KOPT-K1 (cell line): ENCODE measurements around the gene SERTAD2.
A peak's percentile ranks its signal among the peaks of the same experiment; 100 is the strongest.

Experiments
- H3K27ac ChIP-seq: fragments of 200-600 bp; sonication (generic); 2 replicates; pipeline ENCODE4 v1.5.1; 2016; ENCODE audit warnings: antibody characterized with exemption, mild to moderate bottlenecking, low read depth, low read length; ENCODE audit not compliant: poor library complexity, severe bottlenecking
- H3K36me3 ChIP-seq: fragments of 200-600 bp; sonication (generic); 2 replicates; pipeline ENCODE4 v1.5.1; 2017; ENCODE audit warnings: antibody characterized with exemption, mild to moderate bottlenecking, low read length, moderate library complexity; ENCODE audit not compliant: insufficient read depth
- H3K9me3 ChIP-seq: fragments of 200-600 bp; sonication (generic); 2 replicates; pipeline ENCODE4 v1.5.1; 2017; ENCODE audit warnings: antibody characterized with exemption, low read length, mild to moderate bottlenecking; ENCODE audit not compliant: insufficient read depth, poor library complexity, severe bottlenecking

Gene SERTAD2, protein sequence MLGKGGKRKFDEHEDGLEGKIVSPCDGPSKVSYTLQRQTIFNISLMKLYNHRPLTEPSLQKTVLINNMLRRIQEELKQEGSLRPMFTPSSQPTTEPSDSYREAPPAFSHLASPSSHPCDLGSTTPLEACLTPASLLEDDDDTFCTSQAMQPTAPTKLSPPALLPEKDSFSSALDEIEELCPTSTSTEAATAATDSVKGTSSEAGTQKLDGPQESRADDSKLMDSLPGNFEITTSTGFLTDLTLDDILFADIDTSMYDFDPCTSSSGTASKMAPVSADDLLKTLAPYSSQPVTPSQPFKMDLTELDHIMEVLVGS

DNA sequence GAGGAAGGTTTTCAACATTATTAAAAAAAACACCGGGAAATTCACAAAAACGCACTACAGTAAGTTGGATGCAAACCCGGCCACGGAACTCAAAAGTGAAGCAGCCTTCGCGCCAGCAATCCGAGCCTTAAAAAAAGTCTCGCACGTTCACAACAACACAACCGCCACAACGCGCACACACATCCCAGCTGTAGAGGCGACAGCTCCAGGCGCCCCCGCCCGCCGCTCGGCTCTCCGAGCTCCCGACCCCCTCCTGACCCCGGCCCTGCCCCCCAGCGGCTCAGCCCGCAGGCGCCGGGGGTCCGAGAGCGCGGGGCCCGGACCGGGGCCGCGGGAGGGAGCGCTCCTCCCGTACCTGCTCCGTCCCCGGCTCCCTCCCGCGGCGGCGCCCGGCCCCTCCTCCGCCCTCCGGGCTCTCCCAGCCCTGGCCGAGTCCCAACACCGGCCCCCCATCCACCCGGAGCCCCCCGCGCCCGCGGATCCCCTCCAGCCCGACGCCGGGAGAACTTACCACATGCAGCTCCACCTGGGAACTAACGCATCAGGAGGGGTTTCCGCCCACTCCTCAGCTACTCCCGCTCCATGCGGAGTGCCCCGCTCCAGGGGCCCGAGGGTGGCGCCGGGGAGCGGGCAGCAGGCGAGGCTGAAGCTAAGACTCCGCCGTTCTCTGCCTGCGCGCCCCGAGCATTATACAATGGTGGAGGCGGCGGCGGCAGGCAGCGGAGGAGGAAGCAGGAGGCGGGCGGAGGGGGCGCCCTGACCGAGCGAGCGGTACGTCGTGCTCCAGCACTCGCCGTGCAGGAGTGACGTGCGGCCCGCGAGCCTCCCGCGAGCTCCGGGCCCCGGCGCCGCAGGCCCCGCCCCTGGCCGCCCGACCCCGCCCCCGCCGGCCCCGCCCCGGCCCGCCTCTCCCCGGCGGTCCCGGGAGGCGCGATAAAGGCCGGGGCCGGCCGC, at the start of gene SERTAD2:
TSS of gene SERTAD2 (minus strand) at position 805 of the 954 bp plus-strand sequence. CDS start 17,042 bp downstream, outside the sequence.
- no peaks in the 10 kb centered on the region for H3K36me3 ChIP-seq
- H3K27ac ChIP-seq = peak within 1 kb of the TSS; percentile 87
- no peaks in the 10 kb centered on the region for H3K9me3 ChIP-seq

DNA sequence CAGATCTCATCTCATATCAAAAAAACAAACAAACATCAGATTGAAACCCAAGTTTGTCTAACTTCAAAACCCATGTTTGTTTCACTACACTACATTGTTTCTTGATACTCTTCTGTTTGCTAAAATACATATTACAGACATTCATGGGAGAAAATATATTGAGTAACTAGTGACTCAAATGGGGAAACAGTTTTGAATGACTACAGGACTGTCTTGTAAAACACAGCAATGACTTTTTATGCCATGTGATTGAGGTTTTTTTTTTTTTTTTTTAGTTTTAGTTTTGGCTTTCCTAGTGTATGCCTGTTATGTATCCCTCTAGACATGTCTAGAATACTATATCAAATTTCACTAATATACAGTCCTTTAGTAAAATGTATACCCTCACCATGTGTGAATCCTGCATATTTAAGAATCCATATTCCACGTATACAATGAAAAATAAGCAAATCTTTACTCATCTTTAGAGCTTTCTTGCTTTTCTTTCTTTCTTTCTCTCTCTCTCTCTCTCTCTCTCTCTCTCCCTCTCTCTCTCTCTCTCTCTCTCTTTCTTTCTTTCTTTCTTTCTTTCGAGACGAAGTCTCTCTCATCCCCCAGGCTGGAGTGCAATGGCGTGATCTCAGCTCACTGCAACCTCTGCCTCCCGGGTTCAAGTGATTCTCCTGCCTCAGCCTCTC, 46.6 kb upstream of the SERTAD2 start:
- no peak overlapping the region for H3K27ac ChIP-seq
- H3K9me3 ChIP-seq = no peaks in the 10 kb centered on the region
- no peaks in the 10 kb centered on the region for H3K36me3 ChIP-seq

DNA sequence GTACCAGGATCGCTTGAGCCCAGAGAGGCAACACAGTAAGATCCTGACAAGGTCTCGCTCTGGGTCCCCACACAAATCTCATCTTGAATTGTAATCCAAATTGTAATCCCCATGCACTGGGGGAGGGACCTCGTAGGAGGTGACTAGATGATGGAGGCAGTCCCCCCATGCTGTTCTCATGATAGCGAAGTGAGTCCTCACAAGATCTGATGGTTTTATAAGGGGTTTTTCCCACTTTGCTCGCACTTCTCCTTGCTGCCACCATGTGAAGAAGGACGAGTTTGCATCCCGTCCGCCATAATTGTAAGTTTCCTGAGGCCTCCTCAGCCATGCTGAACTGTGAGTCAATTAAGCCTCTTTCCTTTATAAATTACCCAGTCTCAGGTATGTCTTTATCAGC, 46.0 kb upstream of the SERTAD2 start:
- Histone ChIP-seq H3K27ac (no peak overlapping the region), H3K36me3 (no peaks in the 10 kb centered on the region), H3K9me3 (no peaks in the 10 kb centered on the region)

DNA sequence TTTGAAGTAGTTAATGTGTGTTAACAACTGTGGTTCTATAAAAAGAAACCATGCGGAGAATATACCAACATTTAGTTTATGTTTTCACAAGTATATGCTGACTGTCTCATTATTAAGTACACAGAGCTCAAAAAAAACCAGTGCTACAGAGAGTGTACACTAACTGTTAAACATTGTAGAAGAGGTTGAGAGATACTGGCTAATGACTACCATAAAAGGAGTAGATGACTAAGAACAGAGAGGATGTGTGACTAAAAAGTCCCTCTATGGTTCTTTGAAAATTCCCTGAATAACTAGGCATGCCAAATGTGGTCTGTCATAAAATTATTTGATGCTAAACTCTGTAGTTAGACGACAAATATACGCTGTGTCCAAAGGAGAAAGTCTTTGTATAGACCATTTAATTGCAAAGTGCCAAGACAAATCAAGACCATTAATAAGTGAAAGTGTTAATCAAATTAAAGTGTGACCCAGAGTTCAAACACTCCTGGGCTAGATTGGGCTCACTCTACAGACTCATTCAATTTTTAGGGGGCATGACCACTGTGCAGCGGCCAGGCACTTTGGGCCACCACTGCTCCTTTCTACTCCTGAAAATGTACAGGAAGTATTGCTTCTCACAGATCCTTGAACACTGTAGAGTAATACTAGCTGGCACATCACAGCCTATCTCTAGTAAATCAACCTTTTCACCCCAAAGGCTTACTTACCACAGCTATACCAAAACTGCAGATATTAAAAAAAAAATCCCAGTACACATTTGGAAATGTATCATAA, 45.1 kb upstream of the SERTAD2 start:
- Histone ChIP-seq H3K36me3 (no peaks in the 10 kb centered on the region), H3K9me3 (no peaks in the 10 kb centered on the region), H3K27ac (no peak overlapping the region)

DNA sequence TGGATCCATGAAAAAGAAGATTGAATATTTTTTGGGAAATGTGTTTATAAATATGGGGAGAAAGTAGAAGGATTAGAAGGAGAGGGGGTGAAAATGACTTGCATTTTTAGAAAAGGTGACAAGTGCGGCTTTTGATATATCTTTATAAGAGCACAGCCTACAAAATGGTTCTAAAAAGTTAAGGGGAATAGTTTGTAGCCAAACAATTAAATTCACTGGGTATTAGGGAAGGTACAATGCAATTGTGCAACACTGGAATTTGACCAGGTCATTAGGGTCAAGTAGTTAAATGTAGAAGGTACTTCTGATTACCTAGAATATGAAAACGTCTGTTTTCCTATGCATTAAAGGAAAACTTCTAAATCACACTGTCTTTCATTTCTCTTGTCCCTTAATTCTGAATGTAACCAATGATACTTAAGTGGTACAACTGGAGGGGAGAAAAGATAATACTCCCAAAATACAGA, 44.5 kb upstream of the SERTAD2 start:
- Histone ChIP-seq H3K36me3 (no peaks in the 10 kb centered on the region), H3K27ac (no peak overlapping the region), H3K9me3 (no peaks in the 10 kb centered on the region)

DNA sequence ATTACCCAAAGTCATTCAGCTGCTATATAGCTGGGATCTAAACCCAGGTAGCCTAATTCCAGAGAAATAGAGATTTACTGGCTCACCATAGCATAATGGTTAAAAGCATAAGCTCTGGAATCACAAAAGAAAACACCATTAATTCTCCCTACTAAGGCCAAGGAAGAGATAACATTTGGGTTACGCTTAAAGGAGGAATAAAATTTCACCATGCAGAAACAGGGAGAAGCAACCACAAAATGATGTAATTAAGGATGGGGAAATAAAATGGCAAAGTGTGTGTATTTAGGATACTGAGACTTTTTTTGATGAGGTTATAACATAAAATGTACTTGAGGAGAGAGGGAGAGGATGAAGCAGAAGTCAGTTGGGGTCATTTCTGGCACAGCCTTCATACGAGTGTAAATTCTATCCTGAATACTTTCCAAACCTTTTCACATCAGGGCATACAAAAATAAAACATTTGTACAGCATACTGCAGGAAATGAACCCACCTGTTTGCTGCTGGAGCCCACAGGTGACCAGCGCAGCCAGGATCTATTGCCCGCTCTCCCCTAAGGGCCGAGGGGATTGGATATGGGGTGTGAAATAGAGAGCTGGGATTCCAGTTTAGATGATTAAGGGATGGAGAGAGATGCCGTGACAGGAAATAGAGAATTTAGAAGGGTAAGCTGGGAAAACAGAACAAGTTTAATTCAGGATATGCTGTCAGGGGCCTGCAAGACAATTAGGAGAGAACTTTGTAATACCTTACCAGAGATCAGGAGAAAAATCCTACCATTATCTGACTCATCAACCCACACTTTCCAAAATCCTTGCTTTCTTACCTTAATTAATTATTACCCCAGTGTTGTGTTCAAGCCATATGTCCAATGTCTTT, 43.8 kb upstream of the SERTAD2 start:
- H3K27ac ChIP-seq = no peak overlapping the region
- H3K36me3 ChIP-seq = no peaks in the 10 kb centered on the region
- H3K9me3 ChIP-seq = no peaks in the 10 kb centered on the region

DNA sequence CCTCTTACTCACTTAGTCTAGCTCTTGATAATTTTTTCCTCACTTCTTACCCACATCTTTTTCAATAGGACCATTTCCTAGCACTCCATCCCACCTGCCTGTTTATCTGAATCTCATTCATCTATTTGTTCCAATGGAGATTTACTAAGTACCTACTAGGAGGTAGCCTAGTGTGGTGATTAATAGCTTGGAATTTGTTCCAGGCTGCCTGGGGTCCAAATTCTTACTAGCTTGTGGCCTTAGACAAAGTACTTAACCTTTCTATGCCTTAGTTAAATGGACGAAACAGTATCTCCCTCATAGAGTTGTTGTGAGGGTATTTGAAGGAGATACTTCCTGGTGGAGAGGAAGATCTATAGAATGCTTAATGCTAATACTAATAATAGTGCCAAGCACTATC, 42.9 kb upstream of the SERTAD2 start:
- Histone ChIP-seq H3K36me3 (no peaks in the 10 kb centered on the region), H3K27ac (no peak overlapping the region)

DNA sequence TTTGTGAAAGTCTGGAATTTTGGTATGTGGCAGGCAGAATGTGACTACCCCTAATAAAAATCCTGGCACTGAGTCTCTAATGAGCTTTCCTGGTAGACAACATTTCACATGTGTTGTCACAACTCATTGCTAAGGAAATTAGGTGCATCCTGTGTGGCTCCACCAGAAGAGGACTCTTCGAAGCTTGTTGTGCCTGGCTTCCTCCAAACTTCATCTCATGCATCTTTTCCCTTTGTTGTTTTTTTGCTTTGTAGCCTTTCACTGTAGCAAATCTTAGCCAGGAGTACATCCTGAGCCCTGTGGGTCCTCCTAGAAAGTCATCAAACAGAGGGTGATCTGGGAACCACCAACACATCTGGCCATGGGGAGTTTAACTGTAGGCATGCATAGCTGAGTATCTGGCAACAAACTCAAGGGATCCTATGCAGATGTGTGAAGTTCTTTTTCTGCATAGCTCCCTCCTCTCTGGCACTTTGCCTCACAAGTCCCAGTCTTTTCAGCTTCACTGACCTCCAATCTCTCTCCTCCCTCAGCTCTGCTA, 42.1 kb upstream of the SERTAD2 start:
- no peaks in the 10 kb centered on the region for H3K9me3 ChIP-seq
- H3K36me3 ChIP-seq = no peaks in the 10 kb centered on the region
- no peak overlapping the region for H3K27ac ChIP-seq

More for the DNA sequence above, 42.9 kb upstream of the SERTAD2 start:
- no peaks in the 10 kb centered on the region for H3K9me3 ChIP-seq

DNA sequence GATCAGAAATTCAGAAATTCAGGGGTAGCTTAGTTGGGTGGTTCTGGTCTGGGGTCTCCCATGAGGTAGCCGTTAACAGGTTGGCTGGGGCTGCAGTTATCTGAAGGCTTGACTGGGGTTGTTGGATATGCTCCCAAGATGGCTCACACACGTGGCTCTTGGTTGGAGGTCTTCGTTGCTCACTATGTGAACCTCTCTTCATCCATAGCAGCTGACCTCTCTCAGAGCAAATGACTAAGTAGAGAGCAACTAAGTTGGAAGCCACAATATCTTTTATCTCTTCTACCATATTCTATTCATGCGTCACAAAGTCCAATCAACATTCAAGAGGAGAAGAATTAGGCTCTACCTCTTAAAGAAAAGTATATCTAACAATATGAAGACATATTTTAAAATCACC, 38.7 kb upstream of the SERTAD2 start:
- Histone ChIP-seq H3K9me3 (no peaks in the 10 kb centered on the region), H3K27ac (no peak overlapping the region)

DNA sequence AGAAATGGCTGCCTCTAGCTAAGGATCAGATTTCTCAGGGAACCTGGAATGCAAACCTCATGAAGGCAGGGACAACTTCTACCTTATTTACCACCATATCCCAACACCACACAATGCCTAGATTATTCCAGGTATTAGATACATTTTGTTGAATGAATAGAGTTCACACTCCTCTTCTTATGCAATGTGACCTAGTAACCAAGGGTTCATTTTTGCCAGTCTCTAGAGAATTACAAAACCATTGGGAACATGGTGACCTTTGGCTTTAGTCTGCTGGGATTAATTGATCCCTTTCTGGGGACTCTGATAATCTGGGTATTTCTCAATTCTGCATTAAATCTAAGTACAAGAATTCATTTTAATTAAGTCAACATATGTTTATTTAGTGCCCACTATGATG, 35.2 kb upstream of the SERTAD2 start:
- Histone ChIP-seq H3K27ac (no peak overlapping the region), H3K36me3 (no peaks in the 10 kb centered on the region), H3K9me3 (no peaks in the 10 kb centered on the region)

More for the DNA sequence above, 38.7 kb upstream of the SERTAD2 start:
- H3K36me3 ChIP-seq = no peaks in the 10 kb centered on the region

DNA sequence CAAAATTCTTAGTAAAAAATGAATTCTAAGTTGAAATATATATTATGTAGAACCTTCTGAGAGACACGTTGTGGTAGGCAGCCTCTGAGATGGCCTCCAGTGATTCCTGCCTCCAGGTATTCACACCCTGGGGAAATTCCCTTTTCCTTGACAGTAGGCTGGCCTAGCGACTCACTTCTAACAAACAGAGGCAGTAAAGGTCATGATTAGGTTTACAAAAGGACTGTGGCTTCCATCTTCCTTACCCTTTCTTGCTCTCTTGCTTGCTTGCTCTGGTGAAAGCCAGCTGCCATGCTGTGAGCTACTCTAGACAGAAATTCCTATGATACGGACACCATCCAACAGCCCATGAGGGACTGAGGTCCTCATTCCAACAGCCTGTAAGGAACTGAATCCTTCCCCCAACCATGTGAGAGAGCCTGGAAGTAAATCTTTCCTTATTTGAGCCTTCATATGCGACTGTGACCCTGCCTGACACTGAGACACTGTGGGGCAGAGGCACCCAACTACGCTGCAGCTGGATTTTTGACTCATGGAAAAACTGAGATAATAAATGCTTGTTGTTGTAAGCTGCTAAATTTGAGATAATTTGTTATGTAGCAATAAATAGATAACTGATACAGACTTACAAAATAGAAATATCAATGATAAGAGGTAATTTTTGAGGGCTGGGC, 32.7 kb upstream of the SERTAD2 start:
- H3K27ac ChIP-seq = no peak overlapping the region
- no peaks in the 10 kb centered on the region for H3K9me3 ChIP-seq
- H3K36me3 ChIP-seq = no peaks in the 10 kb centered on the region

DNA sequence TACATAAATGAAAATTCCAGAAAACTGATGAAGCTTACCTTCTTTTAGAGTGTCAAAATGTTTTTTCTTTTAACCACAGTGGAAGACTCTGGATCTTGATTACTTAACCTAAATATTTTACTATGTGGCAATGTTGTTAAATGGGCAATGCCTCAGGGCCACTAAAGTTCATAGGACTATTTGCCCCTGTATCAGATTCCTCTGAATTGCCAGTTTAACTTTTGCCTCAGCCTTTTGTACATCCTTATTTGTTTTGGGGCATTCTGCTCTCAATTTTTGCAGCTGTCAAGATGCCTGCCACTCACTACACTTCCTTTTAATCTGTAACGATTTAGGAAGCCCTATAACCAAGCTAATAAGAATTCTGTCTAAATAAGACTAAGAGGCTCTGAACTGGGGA, 31.7 kb upstream of the SERTAD2 start:
- no peaks in the 10 kb centered on the region for H3K36me3 ChIP-seq
- no peaks in the 10 kb centered on the region for H3K9me3 ChIP-seq
- H3K27ac ChIP-seq = no peak overlapping the region
